Prostate gland (tissue), 2 donors: ENCODE measurements around the gene HADHA.

Source experiments
- POLR2AphosphoS5 ChIP-seq: sonication (generic); formaldehyde crosslinking; IDR thresholded peaks from one replicate; pipeline ENCODE4 v1.6.1; 2017; ENCODE audit warnings: antibody characterized with exemption
- TF ChIP-seq, protein P1 (sequence below), 4 experiments: fragments of 200-600 bp in 2 of 4; fragments of 450-650 bp in 2 of 4; sonication (generic) in 2 of 4; IDR thresholded peaks; 1 replicate in 3 of 4; 2 replicates in 1 of 4; pipeline ENCODE4 v1.5.1; 2016 to 2019; ENCODE audit warnings: antibody characterized with exemption in 4 of 4, mild to moderate bottlenecking in 2 of 4, moderate library complexity in 2 of 4

DNA sequence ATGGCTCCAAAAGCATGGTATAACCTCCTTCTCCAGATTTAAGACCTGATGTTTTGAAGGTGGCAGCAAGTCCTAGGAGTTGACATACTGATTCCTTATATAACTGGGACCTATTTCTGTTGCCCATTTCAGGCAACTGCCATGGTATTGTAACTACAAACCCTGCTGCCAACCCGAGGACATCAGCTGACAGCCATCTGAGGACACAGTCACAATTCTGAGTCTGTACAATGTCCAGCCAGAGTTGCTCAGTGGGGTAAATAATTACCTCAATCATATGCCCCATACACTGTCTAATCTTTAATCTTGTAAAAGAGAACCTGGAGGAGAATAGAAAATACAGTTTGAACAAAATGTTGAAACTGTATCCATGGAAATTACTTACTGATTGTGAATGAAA lies 80.2 kb downstream of the HADHA start:
- TF ChIP-seq, protein P1, sequence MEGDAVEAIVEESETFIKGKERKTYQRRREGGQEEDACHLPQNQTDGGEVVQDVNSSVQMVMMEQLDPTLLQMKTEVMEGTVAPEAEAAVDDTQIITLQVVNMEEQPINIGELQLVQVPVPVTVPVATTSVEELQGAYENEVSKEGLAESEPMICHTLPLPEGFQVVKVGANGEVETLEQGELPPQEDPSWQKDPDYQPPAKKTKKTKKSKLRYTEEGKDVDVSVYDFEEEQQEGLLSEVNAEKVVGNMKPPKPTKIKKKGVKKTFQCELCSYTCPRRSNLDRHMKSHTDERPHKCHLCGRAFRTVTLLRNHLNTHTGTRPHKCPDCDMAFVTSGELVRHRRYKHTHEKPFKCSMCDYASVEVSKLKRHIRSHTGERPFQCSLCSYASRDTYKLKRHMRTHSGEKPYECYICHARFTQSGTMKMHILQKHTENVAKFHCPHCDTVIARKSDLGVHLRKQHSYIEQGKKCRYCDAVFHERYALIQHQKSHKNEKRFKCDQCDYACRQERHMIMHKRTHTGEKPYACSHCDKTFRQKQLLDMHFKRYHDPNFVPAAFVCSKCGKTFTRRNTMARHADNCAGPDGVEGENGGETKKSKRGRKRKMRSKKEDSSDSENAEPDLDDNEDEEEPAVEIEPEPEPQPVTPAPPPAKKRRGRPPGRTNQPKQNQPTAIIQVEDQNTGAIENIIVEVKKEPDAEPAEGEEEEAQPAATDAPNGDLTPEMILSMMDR (IDR thresholded peaks at IDR 0.05), result no peak
- TF ChIP-seq POLR2AphosphoS5, result no peak
